ENCODE results near the gene CTBP2.
A peak's percentile ranks its signal among the peaks of the same experiment; 100 is the strongest.

CTBP2 gene

GRCh38 chr10:125091891-125092290 lies 68.5 kb downstream of the CTBP2 start:
- no peak overlapping the region for H3K27ac ChIP-seq
- no peaks in the 10 kb centered on the region for H3K27me3 ChIP-seq (ENCODE audit: insufficient read depth, low read depth, severe bottlenecking)
- peaks cover 19% of the 10 kb centered on the region for H3K36me3 ChIP-seq
- DNase-seq = no peak
- H3K4me3 ChIP-seq (ENCODE audit: low read depth, low read length) = no peak overlapping the region
- no peak for TF ChIP-seq CTCF (IDR thresholded peaks at IDR 0.05; ENCODE audit: low read depth, low read length)
- H3K9me3 ChIP-seq (ENCODE audit: severe bottlenecking) = no peaks in the 10 kb centered on the region

- Histone ChIP-seq H3K27ac (no peak overlapping the region), H3K4me3 (ENCODE audit: low read depth, low read length) (no peak overlapping the region), H3K27me3 (ENCODE audit: insufficient read depth, low read depth, severe bottlenecking) (no peaks in the 10 kb centered on the region), H3K36me3 (peaks cover 22% of the 10 kb centered on the region), H3K9me3 (ENCODE audit: severe bottlenecking) (no peaks in the 10 kb centered on the region)
- no peak for DNase-seq
- no peak for TF ChIP-seq CTCF (IDR thresholded peaks at IDR 0.05; ENCODE audit: low read depth, low read length)
These were observed 70.9 kb downstream of the CTBP2 start for GRCh38 chr10:125089469-125089868.

GRCh38 chr10:125087897-125088215 lies 72.5 kb downstream of the CTBP2 start:
- peaks cover 33% of the 10 kb centered on the region for H3K36me3 ChIP-seq
- DNase-seq = no peak
- no peaks in the 10 kb centered on the region for H3K27me3 ChIP-seq (ENCODE audit: insufficient read depth, low read depth, severe bottlenecking)
- no peaks in the 10 kb centered on the region for H3K9me3 ChIP-seq (ENCODE audit: severe bottlenecking)
- no peak overlapping the region for H3K4me3 ChIP-seq (ENCODE audit: low read depth, low read length)
- TF ChIP-seq CTCF (IDR thresholded peaks at IDR 0.05; ENCODE audit: low read depth, low read length) = no peak
- H3K27ac ChIP-seq = no peak overlapping the region

GRCh38 chr10:125087191-125087896 lies 73.0 kb downstream of the CTBP2 start:
- DNase-seq = no peak
- no peak overlapping the region for H3K4me3 ChIP-seq (ENCODE audit: low read depth, low read length)
- no peak overlapping the region for H3K27ac ChIP-seq
- peaks cover 36% of the 10 kb centered on the region for H3K36me3 ChIP-seq
- H3K27me3 ChIP-seq (ENCODE audit: insufficient read depth, low read depth, severe bottlenecking) = no peaks in the 10 kb centered on the region
- no peaks in the 10 kb centered on the region for H3K9me3 ChIP-seq (ENCODE audit: severe bottlenecking)
- TF ChIP-seq CTCF (IDR thresholded peaks at IDR 0.05; ENCODE audit: low read depth, low read length) = no peak

- no peak for TF ChIP-seq CTCF (IDR thresholded peaks at IDR 0.05; ENCODE audit: low read depth, low read length)
- H3K9me3 ChIP-seq (ENCODE audit: severe bottlenecking) = no peaks in the 10 kb centered on the region
- no peaks in the 10 kb centered on the region for H3K27me3 ChIP-seq (ENCODE audit: insufficient read depth, low read depth, severe bottlenecking)
- no peak overlapping the region for H3K4me3 ChIP-seq (ENCODE audit: low read depth, low read length)
- peak overlapping the region; percentile 85 for H3K27ac ChIP-seq
- H3K36me3 ChIP-seq = peaks cover 36% of the 10 kb centered on the region
- no peak for DNase-seq
These were observed 73.7 kb downstream of the CTBP2 start for GRCh38 chr10:125086691-125087090.

Data from WERI-Rb-1 (cell line).